Subcutaneous abdominal adipose tissue (tissue), 5 donors: ENCODE measurements around the gene RAB5A.

Experiments
- H3K27ac ChIP-seq: one replicate; pipeline ENCODE4 v1.7.0; 2013; ENCODE audit warnings: low read depth, mild to moderate bottlenecking, inconsistent platforms, low read length, moderate library complexity
- H3K27me3 ChIP-seq, 5 donors: one replicate each; pipeline ENCODE4 v1.7.0; 2013; ENCODE audit warnings: low read length in 5 of 5, inconsistent platforms in 1 of 5; ENCODE audit not compliant: control insufficient read depth in 5 of 5, insufficient read depth in 4 of 5
- H3K36me3 ChIP-seq, 5 donors: one replicate each; pipeline ENCODE4 v1.7.0; 2013; ENCODE audit warnings: low read length in 5 of 5; ENCODE audit not compliant: control insufficient read depth in 5 of 5, insufficient read depth in 5 of 5
- H3K4me1 ChIP-seq, 5 donors: one replicate each; pipeline ENCODE4 v1.7.0; 2013; ENCODE audit warnings: low read length in 5 of 5, mild to moderate bottlenecking in 3 of 5, moderate library complexity in 1 of 5; ENCODE audit not compliant: control insufficient read depth in 5 of 5, insufficient read depth in 5 of 5
- H3K4me3 ChIP-seq, 5 donors: one replicate each; pipeline ENCODE4 v1.7.0; 2013; ENCODE audit warnings: low read length in 5 of 5, low read depth in 1 of 5
- H3K9ac ChIP-seq, 5 donors: one replicate each; pipeline ENCODE4 v1.7.0; 2013; ENCODE audit warnings: low read length in 5 of 5, mild to moderate bottlenecking in 4 of 5, moderate library complexity in 3 of 5
- H3K9me3 ChIP-seq, 5 donors: one replicate each; pipeline ENCODE4 v1.7.0; 2013; ENCODE audit warnings: low read length in 5 of 5; ENCODE audit not compliant: control insufficient read depth in 5 of 5
- donor health status: healthy.
- donor health status: healthy.
- donor health status: healthy.
- donor health status: healthy.
- donor health status: healthy.

The RAB5A gene

GRCh38 chr3:19920401-19921080 is 26.4 kb upstream of the RAB5A start:
- H3K9me3 ChIP-seq, result no peaks in the 10 kb centered on the region
- peaks cover 0 to 6% (median 0%) of the 10 kb centered on the region in 5 donors for H3K36me3 ChIP-seq
- no peaks in the 10 kb centered on the region for H3K27me3 ChIP-seq
- H3K4me3 ChIP-seq, result no peak overlapping the region
- no peak overlapping the region for H3K27ac ChIP-seq
- H3K9ac ChIP-seq, result no peak overlapping the region
- H3K4me1 ChIP-seq, result no peaks in the 10 kb centered on the region

GRCh38 chr3:19931180-19931692 is 15.7 kb upstream of the RAB5A start:
- Histone ChIP-seq H3K4me3 (no peak overlapping the region), H3K4me1 (peaks cover 0 to 2% (median 0%) of the 10 kb centered on the region in 5 donors), H3K27me3 (peaks cover 0 to 4% (median 2%) of the 10 kb centered on the region in 5 donors), H3K9ac (no peak overlapping the region), H3K27ac (no peak overlapping the region), H3K9me3 (no peaks in the 10 kb centered on the region), H3K36me3 (no peaks in the 10 kb centered on the region)

GRCh38 chr3:19931767-19932188 is 15.1 kb upstream of the RAB5A start:
- Histone ChIP-seq H3K36me3 (no peaks in the 10 kb centered on the region), H3K9me3 (no peaks in the 10 kb centered on the region), H3K4me1 (peaks cover 0 to 2% (median 0%) of the 10 kb centered on the region in 5 donors), H3K27ac (no peak overlapping the region), H3K9ac (no peak overlapping the region), H3K4me3 (no peak overlapping the region), H3K27me3 (peaks cover 0 to 4% (median 2%) of the 10 kb centered on the region in 5 donors)

GRCh38 chr3:19932422-19932821 is 14.5 kb upstream of the RAB5A start:
- Histone ChIP-seq H3K4me3 (no peak overlapping the region), H3K27ac (no peak overlapping the region), H3K9me3 (no peaks in the 10 kb centered on the region), H3K9ac (no peak overlapping the region), H3K27me3 (peaks cover 0 to 4% (median 2%) of the 10 kb centered on the region in 5 donors), H3K36me3 (no peaks in the 10 kb centered on the region), H3K4me1 (peaks cover 0 to 2% (median 0%) of the 10 kb centered on the region in 5 donors)

GRCh38 chr3:19934098-19934566 is 12.8 kb upstream of the RAB5A start, which contains the start of gene EFHB:
EFHB (minus strand) TSS chr3:19934217; CDS start chr3:19934018, 199 bp downstream.
- no peak within 1 kb of the TSS for H3K4me3 ChIP-seq
- no peaks in the 10 kb centered on the region for H3K9me3 ChIP-seq
- peaks cover 0 to 2% (median 0%) of the 10 kb centered on the region in 5 donors for H3K4me1 ChIP-seq
- H3K27me3 ChIP-seq, result peaks cover 0 to 4% (median 2%) of the 10 kb centered on the region in 5 donors
- no peak within 1 kb of the TSS for H3K27ac ChIP-seq
- no peaks in the 10 kb centered on the region for H3K36me3 ChIP-seq
- H3K9ac ChIP-seq, result no peak within 1 kb of the TSS

- Histone ChIP-seq H3K27ac (no peak overlapping the region), H3K36me3 (no peaks in the 10 kb centered on the region), H3K4me3 (no peak overlapping the region)
These were observed 9.2 kb upstream of the RAB5A start for GRCh38 chr3:19937459-19938294.

GRCh38 chr3:19938295-19938627 is 8.6 kb upstream of the RAB5A start:
- Histone ChIP-seq H3K4me1 (no peaks in the 10 kb centered on the region), H3K27me3 (peaks cover 0 to 4% (median 2%) of the 10 kb centered on the region in 5 donors), H3K9ac (no peak overlapping the region), H3K27ac (no peak overlapping the region), H3K36me3 (no peaks in the 10 kb centered on the region), H3K4me3 (no peak overlapping the region), H3K9me3 (no peaks in the 10 kb centered on the region)

More at GRCh38 chr3:19937459-19938294, 9.2 kb upstream of the RAB5A start:
- no peaks in the 10 kb centered on the region for H3K4me1 ChIP-seq
- no peaks in the 10 kb centered on the region for H3K9me3 ChIP-seq
- peaks cover 0 to 4% (median 2%) of the 10 kb centered on the region in 5 donors for H3K27me3 ChIP-seq
- no peak overlapping the region for H3K9ac ChIP-seq

GRCh38 chr3:19940643-19941042 is 6.3 kb upstream of the RAB5A start:
- Histone ChIP-seq H3K27me3 (no peaks in the 10 kb centered on the region), H3K4me1 (peaks cover 0 to under 1% (median 0%) of the 10 kb centered on the region in 5 donors), H3K36me3 (peaks cover 0 to 3% (median 0%) of the 10 kb centered on the region in 5 donors), H3K27ac (no peak overlapping the region), H3K4me3 (no peak overlapping the region), H3K9me3 (no peaks in the 10 kb centered on the region), H3K9ac (no peak overlapping the region)

- no peaks in the 10 kb centered on the region for H3K27me3 ChIP-seq
- H3K9me3 ChIP-seq, result no peaks in the 10 kb centered on the region
- no peak overlapping the region for H3K27ac ChIP-seq
- H3K4me3 ChIP-seq, result peak overlapping the region in 4 of 5 donors; percentile 74 to 90 (median 88)
- no peak overlapping the region for H3K9ac ChIP-seq
- H3K36me3 ChIP-seq, result peaks cover 0 to 3% (median 0%) of the 10 kb centered on the region in 5 donors
- peaks cover 0 to 38% (median 29%) of the 10 kb centered on the region in 5 donors for H3K4me1 ChIP-seq
These were observed 1.4 kb upstream of the RAB5A start for GRCh38 chr3:19945534-19945933.
